A673 (cell line): Measurements from ENCODE around the gene INHBC.

Experiments
- EZH2 ChIP-seq: fragments of 200-600 bp; sonication (generic); IDR thresholded peaks from 2 replicates; pipeline ENCODE4 v1.6.1; 2017; ENCODE audit warnings: borderline replicate concordance, low read depth, mild to moderate bottlenecking, mixed read lengths, antibody characterized with exemption, low read length; ENCODE audit not compliant: poor library complexity, severe bottlenecking
- TF ChIP-seq, protein P1 (sequence below): fragments of 300-800, 200-600 bp; sonication (generic); conservative IDR thresholded peaks from 2 replicates; pipeline ENCODE4 v1.5.1; 2017; ENCODE audit warnings: low read depth, mild to moderate bottlenecking, antibody characterized with exemption, low read length, moderate library complexity, mixed read lengths

DNA sequence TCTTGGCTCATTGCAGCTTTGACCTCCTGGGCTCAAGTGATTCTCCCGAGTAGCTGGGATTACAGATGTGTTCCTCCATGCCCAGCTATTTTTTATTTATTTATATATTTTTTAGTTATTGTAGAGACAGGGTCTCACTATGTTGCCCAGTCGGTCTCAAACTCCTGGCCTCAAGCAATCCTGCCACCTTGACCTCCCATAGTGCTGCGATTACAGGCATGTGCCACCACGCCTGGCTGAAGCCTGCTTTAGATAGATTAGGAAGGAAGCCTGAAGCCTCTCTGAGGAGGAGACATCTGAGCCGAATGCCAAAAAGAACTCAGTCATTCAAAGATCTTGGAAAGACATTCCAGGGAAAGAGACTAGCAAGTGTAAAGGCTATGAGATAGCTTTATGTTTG is 10.2 kb downstream of the INHBC start:
- no peak for TF ChIP-seq EZH2
- TF ChIP-seq, protein P1, sequence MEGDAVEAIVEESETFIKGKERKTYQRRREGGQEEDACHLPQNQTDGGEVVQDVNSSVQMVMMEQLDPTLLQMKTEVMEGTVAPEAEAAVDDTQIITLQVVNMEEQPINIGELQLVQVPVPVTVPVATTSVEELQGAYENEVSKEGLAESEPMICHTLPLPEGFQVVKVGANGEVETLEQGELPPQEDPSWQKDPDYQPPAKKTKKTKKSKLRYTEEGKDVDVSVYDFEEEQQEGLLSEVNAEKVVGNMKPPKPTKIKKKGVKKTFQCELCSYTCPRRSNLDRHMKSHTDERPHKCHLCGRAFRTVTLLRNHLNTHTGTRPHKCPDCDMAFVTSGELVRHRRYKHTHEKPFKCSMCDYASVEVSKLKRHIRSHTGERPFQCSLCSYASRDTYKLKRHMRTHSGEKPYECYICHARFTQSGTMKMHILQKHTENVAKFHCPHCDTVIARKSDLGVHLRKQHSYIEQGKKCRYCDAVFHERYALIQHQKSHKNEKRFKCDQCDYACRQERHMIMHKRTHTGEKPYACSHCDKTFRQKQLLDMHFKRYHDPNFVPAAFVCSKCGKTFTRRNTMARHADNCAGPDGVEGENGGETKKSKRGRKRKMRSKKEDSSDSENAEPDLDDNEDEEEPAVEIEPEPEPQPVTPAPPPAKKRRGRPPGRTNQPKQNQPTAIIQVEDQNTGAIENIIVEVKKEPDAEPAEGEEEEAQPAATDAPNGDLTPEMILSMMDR = no peak
